Activated T-helper 1 cell treated with Interleukin-2 at 50 U/mL for 16 hours (primary cell): Measurements from ENCODE around the gene NET1.

Source experiments
- DNase-seq: peaks from one replicate; pipeline ENCODE4 v3.0.0-alpha.2; 2020; ENCODE audit warnings: low read depth

The NET1 gene

GRCh38 chr10:5485948-5486852 is 73.8 kb downstream of the NET1 start:
- no peak for DNase-seq

GRCh38 chr10:5486853-5487235 is 74.5 kb downstream of the NET1 start:
- no peak for DNase-seq

GRCh38 chr10:5488272-5489161 is 76.2 kb downstream of the NET1 start:
- no peak for DNase-seq

GRCh38 chr10:5490032-5490431 is 77.7 kb downstream of the NET1 start:
- no peak for DNase-seq

GRCh38 chr10:5490698-5491464 is 78.5 kb downstream of the NET1 start:
- DNase-seq = no peak

GRCh38 chr10:5491477-5491876 is 79.1 kb downstream of the NET1 start:
- DNase-seq = no peak

GRCh38 chr10:5492322-5492855 is 80.0 kb downstream of the NET1 start:
- DNase-seq = no peak

- DNase-seq = no peak
These were observed 80.7 kb downstream of the NET1 start for GRCh38 chr10:5492929-5493576.

GRCh38 chr10:5493691-5494090 is 81.3 kb downstream of the NET1 start:
- no peak for DNase-seq

- no peak for DNase-seq
These were observed 82.3 kb downstream of the NET1 start for GRCh38 chr10:5494611-5495010.

GRCh38 chr10:5496261-5497250 is 84.2 kb downstream of the NET1 start:
- no peak for DNase-seq

GRCh38 chr10:5497289-5497688 is 84.9 kb downstream of the NET1 start:
- DNase-seq = no peak

GRCh38 chr10:5497948-5498730 is 85.8 kb downstream of the NET1 start:
- no peak for DNase-seq

- DNase-seq = no peak
These were observed 86.6 kb downstream of the NET1 start for GRCh38 chr10:5498791-5499492.

- no peak for DNase-seq
These were observed 87.3 kb downstream of the NET1 start, which contains the start of gene CALML5 for GRCh38 chr10:5499493-5500140. CALML5 (minus strand) TSS chr10:5499570; CDS start chr10:5499438, 132 bp downstream.

- DNase-seq = no peak
These were observed 87.9 kb downstream of the NET1 start for GRCh38 chr10:5500162-5500670.

- DNase-seq = no peak
These were observed 88.6 kb downstream of the NET1 start for GRCh38 chr10:5500910-5501309.

- no peak for DNase-seq
These were observed 89.7 kb downstream of the NET1 start for GRCh38 chr10:5502061-5502521.
